Heart right ventricle (tissue), 16 donors: ENCODE data around the gene RAP1B. TPM values are rescaled to one million over a fixed set of nuclear protein-coding genes. Genes with fewer than 3 reads are reported as not detected.

ENCODE experiments used
- ATAC-seq, 8 donors: fragments of 200-7000 bp; cut with Tn5 transposase; one replicate each; pipeline ENCODE4 v1.9.1; 2020; ENCODE audit warnings: mild to moderate bottlenecking in 8 of 8, moderate library complexity in 8 of 8, moderate number of reproducible peaks in 1 of 8
- DNase-seq, 2 donors: peaks; one replicate each; pipeline ENCODE4 v3.0.0-alpha.2; 2020
- H3K27ac ChIP-seq, 10 donors: fragments of 200-600 bp; sonication (generic) in 2 of 10; one replicate each; pipeline versions ENCODE4 v1.5.0 to v1.8.0; 2020 to 2022; ENCODE audit warnings: mild to moderate bottlenecking in 3 of 10
- H3K27me3 ChIP-seq, 7 donors: fragments of 200-600 bp; one replicate each; pipeline ENCODE4 v1.8.0; 2021 to 2022; ENCODE audit warnings: mild to moderate bottlenecking in 2 of 7
- H3K36me3 ChIP-seq, 9 donors: fragments of 200-600 bp; sonication (generic) in 1 of 9; one replicate each; pipeline versions ENCODE4 v1.5.0 to v1.8.0; 2020 to 2022; ENCODE audit warnings: mild to moderate bottlenecking in 2 of 9
- H3K4me1 ChIP-seq, 9 donors: fragments of 200-600 bp; sonication (generic) in 1 of 9; one replicate each; pipeline versions ENCODE4 v1.5.0 to v1.8.0; 2020 to 2022; ENCODE audit warnings: mild to moderate bottlenecking in 4 of 9
- H3K4me3 ChIP-seq, 10 donors: fragments of 200-600 bp; sonication (generic) in 2 of 10; one replicate each; pipeline versions ENCODE4 v1.5.0 to v1.8.0; 2020 to 2022; ENCODE audit warnings: mild to moderate bottlenecking in 7 of 10, moderate library complexity in 2 of 10
- H3K9me3 ChIP-seq, 11 donors: fragments of 200-600 bp in 10 of 11; sonication (generic) in 2 of 11; one replicate each; pipeline versions ENCODE4 v1.5.0 to v1.8.0; 2013 to 2022; ENCODE audit warnings: mild to moderate bottlenecking in 2 of 11, control low read depth in 1 of 11, moderate library complexity in 1 of 11
- CTCF ChIP-seq, 9 donors: fragments of 200-600 bp; sonication (generic) in 2 of 9; IDR thresholded peaks; one replicate each; pipeline versions ENCODE4 v1.5.0 to v1.8.0; 2021 to 2022; ENCODE audit warnings: antibody characterized with exemption in 9 of 9, mild to moderate bottlenecking in 5 of 9, moderate library complexity in 1 of 9
- WGBS, 2 donors: extraction: QIAGEN DNeasy Blood & Tissue Kit; methylation state at CpG; one replicate each; pipeline ENCODE4 v1.1.7; 2013; ENCODE audit warnings: inconsistent platforms in 1 of 2; 5-methylcytosine and 5-hydroxymethylcytosine counted together
- intact Hi-C, 10 donors: fragments of 100-400 bp; cut with DNase I; formaldehyde crosslinking; loops; one replicate each; pipeline versions ENCODE4 v1.11.1 to v1.14.2; 2022
- polyA plus RNA-seq, 2 donors: library from polyadenylated mRNA; stranded (reverse); fragments of 200-250 nt; gene quantifications; one replicate each; pipeline ENCODE4 v1.2.3, GENCODE V29; 2013
- total RNA-seq, 10 donors: library from RNA; stranded (reverse); fragmentation: NEBNext Ultra II Directional in 3 of 10; extraction: Animal tissue kit (Norgen Biotek cat#: 25700) in 3 of 10; gene quantifications; one replicate each; pipeline versions ENCODE4 v1.2.1 to v1.2.4, GENCODE V29; 2021 to 2023
- donor health status: Arrhythmogenic right ventricular cardiomyopathy.
- donor health status: ischemic (EF 13 %, LVEDD 7.1; RV severe dilation, severe dysfunction).
- donor health status: healthy with polysubstance abuse.
- donor health status: DM: no; HTN: yes; CAD: no.
- donor health status: DM: no; HTN: no; CAD: no.
- donor health status: ischemic (EF 25% LVEDD 6.9; RV normal size, moderate dysfunction).
- donor health status: ischemic (EF 25% LVEDD 5.7; RV mildly dilated, moderate dysfunction).
- donor health status: healthy.
- donor health status: DM: yes; HTN: yes; CAD: no.
- donor health status: Ischemic cardiomyopathy.
- donor health status: ischemic (EF 35%, LVEDD 5.7; RV mildly dilated, moderate dysfunction).
- donor health status: nonischemic (EF 11% LVEDD 7.7; RV severe dilation, severe dysfunction).
- donor health status: DM: yes; HTN: yes; CAD: no.
- donor health status: PGD.
- donor health status: ischemic (EF 29% LVEDD 5.4; RV normal size, mild dysfunction).
- donor health status: nonischemic (EF 23%, LVEDD 6.1; RV moderate dilation, normal function).

Gene RAP1B
- total and polyA plus RNA-seq, 12 donors, result 38.1 to 81.2 (median 43.2) TPM

DNA sequence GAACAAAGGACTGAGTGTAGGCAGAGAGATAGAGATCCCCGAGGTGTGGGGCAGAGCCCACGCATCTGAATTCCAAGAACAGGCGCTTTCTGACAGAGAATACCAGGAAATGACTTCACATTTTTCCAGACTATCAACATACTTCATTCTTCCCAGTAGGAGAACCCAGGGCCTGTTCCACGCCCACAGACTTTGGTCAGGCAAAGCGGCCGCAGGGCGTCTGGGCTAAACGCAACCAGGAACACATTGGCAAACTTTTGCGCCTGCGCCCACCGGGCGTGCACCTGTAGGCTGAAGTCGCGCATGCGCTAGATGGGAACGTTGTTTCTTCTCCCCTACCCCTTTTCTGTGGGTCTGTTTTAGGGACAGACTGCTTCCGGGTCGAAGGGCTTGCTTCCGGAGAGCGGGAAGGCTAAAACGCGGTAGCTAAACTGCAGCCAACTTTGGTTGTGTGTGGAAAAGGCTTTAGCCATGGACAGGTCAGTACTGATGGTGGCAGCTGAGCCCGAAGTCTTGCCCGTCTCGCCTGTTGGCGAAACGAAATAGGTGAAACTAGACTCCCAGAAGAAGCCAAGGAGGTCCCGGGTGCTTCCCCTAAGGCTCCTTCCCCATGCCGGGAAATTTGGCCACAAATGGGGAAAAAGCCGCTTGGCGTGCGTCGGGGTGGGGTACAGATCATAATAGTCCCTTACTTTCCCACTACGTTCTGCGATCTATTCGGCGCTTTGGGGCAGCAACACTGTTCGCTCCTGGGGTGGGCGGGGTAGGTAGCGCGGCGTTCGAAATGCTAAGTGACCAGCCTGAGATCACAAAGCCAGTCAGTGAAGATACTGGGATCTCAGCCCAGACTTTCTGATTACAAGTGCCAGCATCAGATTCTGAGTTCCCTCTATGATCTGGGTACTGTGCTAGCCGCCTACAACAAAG is 76.2 kb downstream of the RAP1B start, which contains the start of gene NUP107:
TSS of gene NUP107 (plus strand) at position 384 of the 927 bp plus-strand sequence. CDS start at position 472, 88 bp downstream.
- intact Hi-C loops, result loop anchor here in 9 of 10 donors (2.0 to 10.0 kb wide), 12 partner anchors 72 to 462 kb away; partner anchors contain the start of genes RAP1B (in 6 of the 9), IL26 (in 2 of the 9), MDM1 (in 2 of the 9) and MDM2 (in 1 of the 9)
- whole genome bisulfite sequencing, 2 donors, result 0% methylated on average over 44 of the region's 44 CpGs

GRCh38 chr12:68695454-68695853 is 84.8 kb downstream of the RAP1B start:
- Histone ChIP-seq H3K9me3 (no peaks in the 10 kb centered on the region), H3K36me3 (peaks cover 0 to 100% (median 34%) of the 10 kb centered on the region in 9 donors), H3K27me3 (no peaks in the 10 kb centered on the region), H3K27ac (no peak overlapping the region), H3K4me1 (no peaks in the 10 kb centered on the region), H3K4me3 (no peak overlapping the region)
- no peak for TF ChIP-seq CTCF (IDR thresholded peaks at IDR 0.05)
- no peak for DNase-seq
- no peak for ATAC-seq
- intact Hi-C loops, result no loop called here

More for the DNA sequence above, 76.2 kb downstream of the RAP1B start, which contains the start of gene NUP107:
- H3K27ac ChIP-seq, result peak within 1 kb of the TSS; percentile 10 to 86 (median 78)
- peak in 6 of 9 donors; percentile 8 to 30 (median 19) for TF ChIP-seq CTCF (IDR thresholded peaks at IDR 0.05)
- no peaks in the 10 kb centered on the region for H3K9me3 ChIP-seq
- no peaks in the 10 kb centered on the region for H3K27me3 ChIP-seq
- DNase-seq (peak; percentile 98 to 99), ATAC-seq (peak; percentile 98 to 100 (median 99))
- H3K36me3 ChIP-seq, result peaks cover 0 to 27% (median 5%) of the 10 kb centered on the region in 9 donors
- H3K4me1 ChIP-seq, result peaks cover 0 to 28% (median 13%) of the 10 kb centered on the region in 9 donors
- H3K4me3 ChIP-seq, result peak within 1 kb of the TSS; percentile 63 to 96 (median 83)

DNA sequence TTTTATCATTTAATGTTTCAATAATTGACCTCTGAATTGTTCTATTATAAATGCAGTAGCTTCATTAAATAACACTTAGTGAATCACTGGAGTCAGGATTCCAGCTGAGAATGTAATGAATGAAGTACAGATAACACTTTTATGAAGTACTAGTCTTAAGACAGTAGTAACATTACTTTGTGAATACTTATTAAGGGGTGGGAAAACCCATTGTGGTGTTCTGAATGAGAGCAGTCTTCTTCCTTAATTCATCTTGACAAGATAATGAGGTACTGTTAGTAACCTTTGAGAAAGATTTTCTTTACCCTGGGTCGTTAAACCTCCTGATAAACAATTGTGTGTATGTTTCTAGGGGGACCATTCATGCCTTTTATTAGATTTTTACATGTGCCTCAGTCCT is 88.8 kb downstream of the RAP1B start:
- DNase-seq, result no peak
- intact Hi-C loops, result no loop called here
- WGBS, 2 donors, result 75 to 89% methylated on average over 1 of the region's 1 CpG

More for the DNA sequence above, 88.8 kb downstream of the RAP1B start:
- H3K27ac ChIP-seq, result no peak overlapping the region
- peaks cover 0 to 100% (median 42%) of the 10 kb centered on the region in 9 donors for H3K36me3 ChIP-seq
- no peak overlapping the region for H3K4me3 ChIP-seq
- no peaks in the 10 kb centered on the region for H3K4me1 ChIP-seq
- ATAC-seq, result no peak
- H3K27me3 ChIP-seq, result no peaks in the 10 kb centered on the region
- H3K9me3 ChIP-seq, result no peaks in the 10 kb centered on the region
- no peak for TF ChIP-seq CTCF (IDR thresholded peaks at IDR 0.05)

Other genes starting within 250 kb of the RAP1B start
- gene NUP107, start 76.1 kb downstream of the RAP1B start, total RNA-seq, result 10 to 100 TPM; 21.0 to 25.7 (median 22.2) TPM
- gene NUP107, start 76.1 kb downstream of the RAP1B start, polyA plus RNA-seq, result 10 to 100 TPM in 1 of 2 donors, 1 to 10 TPM in 1; 9.9 to 12.9 TPM
- gene SLC35E3, start 135.3 kb downstream of the RAP1B start, total RNA-seq, result 1 to 10 TPM; 4.3 to 8.9 (median 6.6) TPM
- 1 to 10 TPM; 1.8 to 5.8 TPM for gene SLC35E3, start 135.3 kb downstream of the RAP1B start, polyA plus RNA-seq
- gene MDM2, start 197.3 kb downstream of the RAP1B start, total RNA-seq, result 10 to 100 TPM; 40.1 to 59.1 (median 47.1) TPM
- gene MDM2, start 197.3 kb downstream of the RAP1B start, polyA plus RNA-seq, result 10 to 100 TPM; 15.9 to 95.5 TPM